ENCODE measurements around the gene RAB40B.

- TF ChIP-seq CTCF (IDR thresholded peaks at IDR 0.05) = no peak
- no peak for TF ChIP-seq POLR2A (IDR thresholded peaks at IDR 0.05)
Measured at GRCh38 chr17:82729479-82730260, 31.2 kb upstream of the RAB40B start.
